H1 (cell line): Measurements from ENCODE around the gene SPRR1A. TPM values are rescaled to one million over a fixed set of nuclear protein-coding genes. Genes with fewer than 3 reads are reported as not detected.

Experiments used
- CTCF ChIA-PET: fragments of 300-600 bp; sonication (Branson Sonifier 250); formaldehyde crosslinking; loops from one replicate; lab custom pipeline; 2021; ENCODE audit not compliant: partially characterized antibody; lab: Charles Lee
- POLR2A ChIA-PET: fragments of 300-600 bp; sonication (Branson Sonifier 250); formaldehyde crosslinking; loops from one replicate; lab custom pipeline; 2021; ENCODE audit warnings: inconsistent platforms; ENCODE audit not compliant: partially characterized antibody; lab: Charles Lee
- DNase-seq, 2 experiments: peaks; one replicate each; pipeline versions ENCODE4 v3.0.0 to v3.0.0-alpha.2; 2010 to 2022; ENCODE audit warnings: low spot score in 2 of 2, low read depth in 1 of 2, mixed read lengths in 1 of 2
- FAIRE-seq: peaks from 2 replicates; lab custom pipeline; 2011; peaks lifted over from hg19 to GRCh38; lab: Jason Lieb, UNC
- H2AFZ ChIP-seq: 2 replicates; pipeline ENCODE4 v1.8.1; 2012; ENCODE audit warnings: low read length, inconsistent platforms
- H2AK5ac ChIP-seq: 2 replicates; pipeline ENCODE4 v1.6.1; 2013; ENCODE audit warnings: low read depth, low read length
- H2BK120ac ChIP-seq: replicated peaks from 2 replicates; pipeline ENCODE3; 2013; ENCODE audit warnings: low read depth, low read length, inconsistent platforms
- H2BK12ac ChIP-seq: 2 replicates; pipeline ENCODE4 v1.6.1; 2013; ENCODE audit warnings: low read depth, low read length
- H2BK15ac ChIP-seq: 2 replicates; pipeline ENCODE4 v1.6.1; 2013; ENCODE audit warnings: low read length
- H2BK20ac ChIP-seq: 2 replicates; pipeline ENCODE4 v1.6.1; 2013; ENCODE audit warnings: low read length
- H2BK5ac ChIP-seq: 2 replicates; pipeline ENCODE4 v1.6.1; 2013; ENCODE audit warnings: low read depth, low read length
- H3K14ac ChIP-seq: 2 replicates; pipeline ENCODE4 v1.6.1; 2013; ENCODE audit warnings: inconsistent platforms; ENCODE audit not compliant: insufficient read length
- H3K18ac ChIP-seq: 2 replicates; pipeline ENCODE4 v1.6.1; 2013; ENCODE audit warnings: low read length; ENCODE audit errors: extremely low read depth
- H3K23ac ChIP-seq: 2 replicates; pipeline ENCODE4 v1.6.1; 2013; ENCODE audit warnings: inconsistent platforms; ENCODE audit not compliant: insufficient read length
- H3K23me2 ChIP-seq: 2 replicates; pipeline ENCODE4 v1.6.1; 2013; ENCODE audit warnings: low read depth, low read length
- H3K27ac ChIP-seq: 2 replicates; pipeline ENCODE4 v1.6.1; 2011; ENCODE audit warnings: low read depth, low read length, inconsistent platforms
- H3K27me3 ChIP-seq, 4 experiments: replicated peaks in 1 of 4; 1 replicate in 1 of 4; 2 replicates in 3 of 4; pipeline versions ENCODE4 v1.6.1 to v1.8.1; 2011 to 2013; ENCODE audit warnings: low read length in 3 of 4, mild to moderate bottlenecking in 3 of 4, inconsistent platforms in 2 of 4, mixed read lengths in 2 of 4, moderate library complexity in 1 of 4; ENCODE audit not compliant: control insufficient read depth in 3 of 4, insufficient read depth in 3 of 4; ENCODE audit errors: extremely low read depth in 1 of 4
- H3K36me3 ChIP-seq, 4 experiments: 2 replicates each; pipeline versions ENCODE4 v1.6.1 to v1.8.1; 2011 to 2013; ENCODE audit warnings: mild to moderate bottlenecking in 4 of 4, low read length in 3 of 4, moderate library complexity in 2 of 4, control low read depth in 1 of 4, inconsistent platforms in 1 of 4; ENCODE audit not compliant: insufficient read depth in 4 of 4, control insufficient read depth in 2 of 4
- H3K4ac ChIP-seq: replicated peaks from 2 replicates; pipeline ENCODE3; 2013; ENCODE audit warnings: low read length, low read depth, mixed read lengths, inconsistent platforms; ENCODE audit not compliant: insufficient read length
- H3K4me1 ChIP-seq, 4 experiments: replicated peaks in 1 of 4; 1 replicate in 1 of 4; 2 replicates in 3 of 4; pipeline versions ENCODE4 v1.6.1 to v1.8.1; 2011 to 2013; ENCODE audit warnings: low read length in 3 of 4, inconsistent platforms in 2 of 4, mixed read lengths in 1 of 4; ENCODE audit not compliant: insufficient read depth in 4 of 4, control insufficient read depth in 3 of 4
- H3K4me2 ChIP-seq, 2 experiments: 2 replicates each; pipeline versions ENCODE4 v1.6.1 to v1.8.1; 2011 to 2013; ENCODE audit warnings: low read depth in 2 of 2, low read length in 2 of 2, control low read depth in 1 of 2, inconsistent platforms in 1 of 2, mild to moderate bottlenecking in 1 of 2; ENCODE audit not compliant: insufficient read depth in 1 of 2
- H3K4me3 ChIP-seq, 4 experiments: fragments of 200-600, 300-600 bp in 1 of 4; sonication (generic), shearing (Covaris generic), sonication (Bioruptor Twin) in 1 of 4; 2 replicates each; pipeline versions ENCODE4 v1.5.1 to v1.8.1; 2011 to 2016; ENCODE audit warnings: low read length in 4 of 4, low read depth in 3 of 4, control low read depth in 2 of 4, inconsistent platforms in 2 of 4, mild to moderate bottlenecking in 2 of 4, mixed read lengths in 1 of 4, moderate library complexity in 1 of 4; ENCODE audit not compliant: insufficient read depth in 2 of 4; ENCODE audit errors: extremely low read depth in 1 of 4
- H3K56ac ChIP-seq: replicated peaks from 2 replicates; pipeline ENCODE3; 2013; ENCODE audit warnings: low read depth, mild to moderate bottlenecking, mixed read lengths, low read length, inconsistent platforms; ENCODE audit not compliant: insufficient read length
- H3K79me1 ChIP-seq: 2 replicates; pipeline ENCODE4 v1.6.1; 2013; ENCODE audit warnings: low read depth, low read length, control low read depth
- H3K79me2 ChIP-seq, 2 experiments: 2 replicates each; pipeline versions ENCODE4 v1.6.1 to v1.8.1; 2012 to 2013; ENCODE audit warnings: low read length in 2 of 2, mild to moderate bottlenecking in 2 of 2, inconsistent platforms in 1 of 2; ENCODE audit not compliant: insufficient read depth in 2 of 2, control insufficient read depth in 1 of 2
- H3K9ac ChIP-seq, 4 experiments: replicated peaks in 1 of 4; 1 replicate in 1 of 4; 2 replicates in 3 of 4; pipeline versions ENCODE4 v1.6.1 to v1.8.1; 2011 to 2013; ENCODE audit warnings: low read depth in 3 of 4, low read length in 3 of 4, control low read depth in 2 of 4, mild to moderate bottlenecking in 2 of 4, moderate library complexity in 2 of 4, inconsistent platforms in 1 of 4; ENCODE audit errors: extremely low read depth in 1 of 4
- H3K9me3 ChIP-seq, 2 experiments: 2 replicates each; pipeline versions ENCODE4 v1.6.1 to v1.8.1; 2012 to 2013; ENCODE audit warnings: mild to moderate bottlenecking in 2 of 2, moderate library complexity in 2 of 2, control low read depth in 1 of 2, inconsistent platforms in 1 of 2, low read depth in 1 of 2, low read length in 1 of 2, mixed read lengths in 1 of 2; ENCODE audit not compliant: insufficient read depth in 2 of 2
- H4K20me1 ChIP-seq, 2 experiments: replicated peaks in 1 of 2; 2 replicates each; pipeline versions ENCODE3 to v1.8.1; 2011 to 2013; ENCODE audit warnings: inconsistent platforms in 2 of 2, low read length in 2 of 2, mild to moderate bottlenecking in 1 of 2; ENCODE audit not compliant: insufficient read depth in 2 of 2, control insufficient read depth in 1 of 2
- H4K5ac ChIP-seq: 2 replicates; pipeline ENCODE4 v1.6.1; 2013; ENCODE audit warnings: low read length, low read depth, mixed read lengths, inconsistent platforms; ENCODE audit not compliant: insufficient read length
- H4K8ac ChIP-seq: 2 replicates; pipeline ENCODE4 v1.8.0; 2013; ENCODE audit warnings: mild to moderate bottlenecking, moderate library complexity, low read length, inconsistent platforms; ENCODE audit not compliant: insufficient read depth; ENCODE audit errors: extremely low read depth
- H4K91ac ChIP-seq: replicated peaks from 2 replicates; pipeline ENCODE3; 2013; ENCODE audit warnings: low read length, mixed read lengths, inconsistent platforms; ENCODE audit not compliant: insufficient read length
- ASH2L ChIP-seq: fragments of 200-600, 300-600 bp; sonication (generic); IDR thresholded peaks from one replicate; pipeline ENCODE4 v1.7.1; 2017; ENCODE audit warnings: low read length
- BACH1 ChIP-seq: IDR thresholded peaks from 2 replicates; pipeline ENCODE4 v1.6.1; 2012; ENCODE audit warnings: low read length, improper control_type of control experiment
- CBX5 ChIP-seq: fragments of 300-800, 300-1000 bp; sonication (generic); IDR thresholded peaks from 2 replicates; pipeline ENCODE4 v1.7.1; 2016; ENCODE audit warnings: antibody characterized with exemption, low read length, low read depth
- EP300 ChIP-seq, 2 experiments: IDR thresholded peaks; 1 replicate in 1 of 2; 2 replicates in 1 of 2; pipeline ENCODE4 v1.6.1; 2011 to 2012; ENCODE audit warnings: low read depth in 2 of 2, low read length in 2 of 2, mild to moderate bottlenecking in 2 of 2, borderline replicate concordance in 1 of 2, inconsistent platforms in 1 of 2, moderate library complexity in 1 of 2
- FOSL1 ChIP-seq: IDR thresholded peaks from 2 replicates; pipeline ENCODE4 v1.6.1; 2011; ENCODE audit warnings: mild to moderate bottlenecking, low read depth, low read length, moderate library complexity; ENCODE audit not compliant: insufficient read depth
- MAFK ChIP-seq: IDR thresholded peaks from 2 replicates; pipeline ENCODE4 v1.6.1; 2012; ENCODE audit warnings: low read depth, mild to moderate bottlenecking, improper control_type of control experiment, low read length
- NANOG ChIP-seq: IDR thresholded peaks from 2 replicates; pipeline ENCODE4 v1.6.1; 2011; ENCODE audit warnings: low read length, low read depth, mild to moderate bottlenecking, inconsistent platforms; ENCODE audit not compliant: insufficient read depth, poor library complexity, severe bottlenecking
- SIX5 ChIP-seq: IDR thresholded peaks from 2 replicates; pipeline ENCODE4 v1.6.1; 2011; ENCODE audit warnings: mild to moderate bottlenecking, low read depth, low read length
- SRF ChIP-seq: IDR thresholded peaks from 2 replicates; pipeline ENCODE4 v1.6.1; 2011; ENCODE audit warnings: mild to moderate bottlenecking, low read depth, low read length, moderate library complexity
- WGBS, 2 experiments: shearing (Covaris generic) in 1 of 2; methylation state at CpG; one replicate each; pipeline versions ENCODE4 v1.1.6 to v1.1.7; 2013 to 2015; ENCODE audit warnings: low lambda C conversion rate in 2 of 2, mixed read lengths in 2 of 2, inconsistent platforms in 1 of 2, low coverage in 1 of 2, missing lambda C conversion rate in 1 of 2; ENCODE audit not compliant: insufficient replicate concordance in 2 of 2, insufficient coverage in 1 of 2, insufficient read length in 1 of 2; ENCODE audit errors: extremely low coverage in 1 of 2, missing lambda C conversion rate in 1 of 2; 5-methylcytosine and 5-hydroxymethylcytosine counted together
- polyA plus RNA-seq, 7 experiments: library from polyadenylated mRNA; depleted of rRNA in 3 of 7; stranded (reverse) in 5 of 7; unstranded in 2 of 7; fragments of >200 nt in 5 of 7; fragments of 200-250 nt in 2 of 7; gene quantifications; 1 replicate in 5 of 7; 2 replicates in 1 of 7; 4 replicates in 1 of 7; pipeline versions ENCODE4 v1.2.1 to v1.2.3, GENCODE V29; 2011 to 2013; ENCODE audit warnings: missing spikeins in 2 of 7, mixed read lengths in 2 of 7
- total RNA-seq: library from RNA; stranded (reverse); fragmentation: NEBNext Ultra II Directional; extraction: Animal tissue kit (Norgen Biotek cat#: 25700); gene quantifications from 2 replicates; pipeline ENCODE4 v1.2.1, GENCODE V29; 2021
- TF ChIP-seq, protein P1 (sequence below): IDR thresholded peaks from 2 replicates; pipeline ENCODE4 v1.6.1; 2012; ENCODE audit warnings: inconsistent platforms
- TF ChIP-seq, protein P2 (sequence below), 3 experiments: IDR thresholded peaks; 1 replicate in 2 of 3; 2 replicates in 1 of 3; pipeline versions ENCODE4 v1.5.1 to v1.6.1; 2011; ENCODE audit warnings: low read length in 3 of 3, mild to moderate bottlenecking in 3 of 3, inconsistent platforms in 2 of 3, low read depth in 1 of 3, moderate library complexity in 1 of 3; ENCODE audit not compliant: insufficient read depth in 1 of 3; ENCODE audit errors: control extremely low read depth in 1 of 3

SPRR1A gene
- total and polyA plus RNA-seq, 2 of the 8 experiments (the other 6 are each of a cell fraction or from before 2014, with no cell fraction given) = not detected

DNA sequence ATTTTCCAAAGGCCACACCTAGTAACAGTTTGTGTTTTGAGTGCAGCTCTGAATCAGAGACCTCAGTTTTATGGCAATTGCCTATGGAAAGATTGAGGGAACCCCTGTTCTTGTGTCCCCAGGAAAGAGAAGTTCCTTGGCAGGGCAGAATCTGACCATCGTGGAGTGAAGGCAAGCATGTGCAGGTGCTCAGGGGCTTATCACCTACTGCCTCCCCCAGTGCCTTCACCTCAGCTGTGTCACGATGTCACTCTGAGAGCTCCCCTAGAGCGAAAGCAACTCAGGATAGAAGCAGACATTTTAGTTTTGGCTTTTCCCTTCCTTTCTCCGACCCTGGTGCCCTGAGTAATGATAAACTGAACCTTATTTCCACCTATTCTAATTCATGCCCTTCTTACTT lies 1.8 kb upstream of the SPRR1A start:
- no peak for FAIRE-seq
- H2AK5ac ChIP-seq = no peak overlapping the region
- CTCF ChIA-PET = interaction anchor here (1.8 kb wide), 1 partner anchor 209 kb away, joined by 6 read pairs; no protein-coding TSS in a partner anchor
- TF ChIP-seq FOSL1 (no peak), EP300 (IDR thresholded peaks at IDR 0.05; ENCODE audit: borderline replicate concordance in 1 of 2, low read depth in 2 of 2, low read length in 2 of 2) (no peak), ASH2L (no peak), CBX5 (no peak), SIX5 (no peak), MAFK (no peak), NANOG (no peak), BACH1 (no peak), SRF (no peak)
- TF ChIP-seq, protein P1, sequence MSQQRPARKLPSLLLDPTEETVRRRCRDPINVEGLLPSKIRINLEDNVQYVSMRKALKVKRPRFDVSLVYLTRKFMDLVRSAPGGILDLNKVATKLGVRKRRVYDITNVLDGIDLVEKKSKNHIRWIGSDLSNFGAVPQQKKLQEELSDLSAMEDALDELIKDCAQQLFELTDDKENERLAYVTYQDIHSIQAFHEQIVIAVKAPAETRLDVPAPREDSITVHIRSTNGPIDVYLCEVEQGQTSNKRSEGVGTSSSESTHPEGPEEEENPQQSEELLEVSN = no peak
- TF ChIP-seq, protein P2, sequence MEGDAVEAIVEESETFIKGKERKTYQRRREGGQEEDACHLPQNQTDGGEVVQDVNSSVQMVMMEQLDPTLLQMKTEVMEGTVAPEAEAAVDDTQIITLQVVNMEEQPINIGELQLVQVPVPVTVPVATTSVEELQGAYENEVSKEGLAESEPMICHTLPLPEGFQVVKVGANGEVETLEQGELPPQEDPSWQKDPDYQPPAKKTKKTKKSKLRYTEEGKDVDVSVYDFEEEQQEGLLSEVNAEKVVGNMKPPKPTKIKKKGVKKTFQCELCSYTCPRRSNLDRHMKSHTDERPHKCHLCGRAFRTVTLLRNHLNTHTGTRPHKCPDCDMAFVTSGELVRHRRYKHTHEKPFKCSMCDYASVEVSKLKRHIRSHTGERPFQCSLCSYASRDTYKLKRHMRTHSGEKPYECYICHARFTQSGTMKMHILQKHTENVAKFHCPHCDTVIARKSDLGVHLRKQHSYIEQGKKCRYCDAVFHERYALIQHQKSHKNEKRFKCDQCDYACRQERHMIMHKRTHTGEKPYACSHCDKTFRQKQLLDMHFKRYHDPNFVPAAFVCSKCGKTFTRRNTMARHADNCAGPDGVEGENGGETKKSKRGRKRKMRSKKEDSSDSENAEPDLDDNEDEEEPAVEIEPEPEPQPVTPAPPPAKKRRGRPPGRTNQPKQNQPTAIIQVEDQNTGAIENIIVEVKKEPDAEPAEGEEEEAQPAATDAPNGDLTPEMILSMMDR (IDR thresholded peaks at IDR 0.05; ENCODE audit: control extremely low read depth in 1 of 3, insufficient read depth in 1 of 3, low read depth in 1 of 3, low read length in 3 of 3) = no peak

More for the DNA sequence above, 1.8 kb upstream of the SPRR1A start:
- H3K79me2 ChIP-seq = no peaks in the 10 kb centered on the region
- H3K36me3 ChIP-seq = no peaks in the 10 kb centered on the region
- WGBS, 2 experiments = 80% methylated on average over 4 of the region's 4 CpGs; no CpG with 5 or more reads in 1 of the 2 experiments
- H3K4me2 ChIP-seq = no peak overlapping the region
- no peak overlapping the region for H4K91ac ChIP-seq
- H2BK15ac ChIP-seq = no peak overlapping the region
- H2BK5ac ChIP-seq = no peak overlapping the region
- H3K23me2 ChIP-seq = no peaks in the 10 kb centered on the region; the same call in 1 of the 2 replicates
- no peak overlapping the region for H3K4ac ChIP-seq
- H4K5ac ChIP-seq = no peak overlapping the region
- H2BK20ac ChIP-seq = no peak overlapping the region
- DNase-seq = no peak
- H2AFZ ChIP-seq = no peak overlapping the region; the same call in 1 of the 2 replicates
- no peaks in the 10 kb centered on the region for H3K27me3 ChIP-seq
- H4K8ac ChIP-seq = no peak overlapping the region
- H3K9me3 ChIP-seq = no peaks in the 10 kb centered on the region; a peak in 1 of 4 replicates
- H3K23ac ChIP-seq = no peak overlapping the region
- H3K4me3 ChIP-seq = no peak overlapping the region
- no peak overlapping the region for H2BK120ac ChIP-seq
- POLR2A ChIA-PET = no interaction called here
- no peak overlapping the region for H2BK12ac ChIP-seq
- no peaks in the 10 kb centered on the region for H4K20me1 ChIP-seq
- H3K18ac ChIP-seq = no peak overlapping the region
- no peaks in the 10 kb centered on the region for H3K79me1 ChIP-seq
- H3K14ac ChIP-seq = no peak overlapping the region
- no peaks in the 10 kb centered on the region for H3K4me1 ChIP-seq
- H3K27ac ChIP-seq = no peak overlapping the region
- H3K9ac ChIP-seq = no peak overlapping the region
- H3K56ac ChIP-seq = no peak overlapping the region
